HL-60 (cell line): Measurements from ENCODE around the gene MAP3K8.

Source experiments
- DNase-seq, 2 experiments: peaks; one replicate each; pipeline ENCODE4 v3.0.0-alpha.2; 2010 to 2020; ENCODE audit warnings: low read depth in 1 of 2, low spot score in 1 of 2
- H3K27ac ChIP-seq: fragments of 250-450 bp; sonication (Bioruptor Pico); replicated peaks from 2 replicates; pipeline ENCODE4 v1.5.1; 2020; ENCODE audit warnings: mild to moderate bottlenecking, moderate library complexity
- H3K27me3 ChIP-seq: fragments of 250-450 bp; sonication (Bioruptor Pico); 2 replicates; pipeline ENCODE4 v1.5.1; 2021; ENCODE audit warnings: mild to moderate bottlenecking, moderate library complexity; ENCODE audit not compliant: insufficient read depth, poor library complexity, severe bottlenecking
- H3K4me3 ChIP-seq: replicated peaks from 2 replicates; pipeline ENCODE4 v1.5.1; 2011; ENCODE audit warnings: mild to moderate bottlenecking, control low read depth, low read length; ENCODE audit not compliant: insufficient read depth
- GABPA ChIP-seq: IDR thresholded peaks from 2 replicates; pipeline ENCODE4 v1.6.1; 2012; ENCODE audit warnings: low read depth
- POLR2AphosphoS5 ChIP-seq: IDR thresholded peaks from 2 replicates; pipeline ENCODE4 v1.6.1; 2012; ENCODE audit warnings: low read depth
- SPI1 ChIP-seq: IDR thresholded peaks from 2 replicates; pipeline ENCODE4 v1.6.1; 2012; ENCODE audit warnings: low read depth, mild to moderate bottlenecking, borderline replicate concordance
- TF ChIP-seq, protein P1 (sequence below): IDR thresholded peaks from one replicate; pipeline ENCODE4 v1.5.1; 2011; ENCODE audit warnings: low read length, control low read depth, inconsistent platforms; ENCODE audit not compliant: insufficient read depth
- TF ChIP-seq, protein P2 (sequence below): IDR thresholded peaks from 2 replicates; pipeline ENCODE4 v1.6.1; 2012; ENCODE audit warnings: low read depth; ENCODE audit not compliant: insufficient replicate concordance

The MAP3K8 gene

DNA sequence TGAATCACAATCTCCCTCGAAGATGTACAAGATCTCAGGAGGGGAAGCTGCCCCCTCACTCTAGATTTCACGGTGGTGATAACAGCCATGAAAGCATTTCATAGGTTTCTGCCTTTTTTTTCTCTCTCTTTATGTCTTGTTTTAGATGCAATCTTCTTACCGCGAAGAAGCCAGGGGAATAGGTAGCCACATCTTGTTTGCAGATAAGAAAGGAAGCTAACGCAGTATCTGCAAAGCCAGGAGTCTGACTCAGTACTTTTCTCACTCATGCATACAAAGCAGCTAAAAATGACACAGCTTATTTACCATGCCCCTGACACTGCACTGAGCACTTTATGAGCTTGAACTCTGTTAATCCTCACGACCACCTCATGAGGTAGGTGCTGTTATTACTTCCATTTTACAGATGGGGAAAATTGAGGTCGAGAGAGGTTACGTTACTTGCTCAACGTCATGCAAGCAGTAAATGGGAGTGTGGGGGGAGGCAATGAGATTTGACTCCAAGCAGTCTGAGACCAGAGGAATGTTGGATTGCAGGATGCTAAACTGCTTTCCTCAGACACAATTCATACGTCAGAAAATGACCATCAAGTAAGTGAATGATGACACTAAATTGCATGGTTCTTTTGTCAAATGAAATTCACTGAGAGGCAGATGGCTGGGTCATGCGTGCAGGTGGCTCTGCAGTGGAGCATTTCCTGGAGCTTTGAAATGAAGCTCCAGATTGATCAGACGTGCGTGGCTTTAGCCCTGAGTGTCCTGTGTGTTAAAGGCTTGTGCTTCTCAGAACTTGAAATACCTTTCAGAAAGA is 3.3 kb downstream of the MAP3K8 start:
- H3K27me3 ChIP-seq, result no peaks in the 10 kb centered on the region
- peak in 1 of 2 experiments; percentile 17 for DNase-seq
- H3K27ac ChIP-seq, result peak overlapping the region; percentile 93
- no peak overlapping the region for H3K4me3 ChIP-seq
- TF ChIP-seq, protein P1, sequence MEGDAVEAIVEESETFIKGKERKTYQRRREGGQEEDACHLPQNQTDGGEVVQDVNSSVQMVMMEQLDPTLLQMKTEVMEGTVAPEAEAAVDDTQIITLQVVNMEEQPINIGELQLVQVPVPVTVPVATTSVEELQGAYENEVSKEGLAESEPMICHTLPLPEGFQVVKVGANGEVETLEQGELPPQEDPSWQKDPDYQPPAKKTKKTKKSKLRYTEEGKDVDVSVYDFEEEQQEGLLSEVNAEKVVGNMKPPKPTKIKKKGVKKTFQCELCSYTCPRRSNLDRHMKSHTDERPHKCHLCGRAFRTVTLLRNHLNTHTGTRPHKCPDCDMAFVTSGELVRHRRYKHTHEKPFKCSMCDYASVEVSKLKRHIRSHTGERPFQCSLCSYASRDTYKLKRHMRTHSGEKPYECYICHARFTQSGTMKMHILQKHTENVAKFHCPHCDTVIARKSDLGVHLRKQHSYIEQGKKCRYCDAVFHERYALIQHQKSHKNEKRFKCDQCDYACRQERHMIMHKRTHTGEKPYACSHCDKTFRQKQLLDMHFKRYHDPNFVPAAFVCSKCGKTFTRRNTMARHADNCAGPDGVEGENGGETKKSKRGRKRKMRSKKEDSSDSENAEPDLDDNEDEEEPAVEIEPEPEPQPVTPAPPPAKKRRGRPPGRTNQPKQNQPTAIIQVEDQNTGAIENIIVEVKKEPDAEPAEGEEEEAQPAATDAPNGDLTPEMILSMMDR, result no peak
- TF ChIP-seq, protein P2, sequence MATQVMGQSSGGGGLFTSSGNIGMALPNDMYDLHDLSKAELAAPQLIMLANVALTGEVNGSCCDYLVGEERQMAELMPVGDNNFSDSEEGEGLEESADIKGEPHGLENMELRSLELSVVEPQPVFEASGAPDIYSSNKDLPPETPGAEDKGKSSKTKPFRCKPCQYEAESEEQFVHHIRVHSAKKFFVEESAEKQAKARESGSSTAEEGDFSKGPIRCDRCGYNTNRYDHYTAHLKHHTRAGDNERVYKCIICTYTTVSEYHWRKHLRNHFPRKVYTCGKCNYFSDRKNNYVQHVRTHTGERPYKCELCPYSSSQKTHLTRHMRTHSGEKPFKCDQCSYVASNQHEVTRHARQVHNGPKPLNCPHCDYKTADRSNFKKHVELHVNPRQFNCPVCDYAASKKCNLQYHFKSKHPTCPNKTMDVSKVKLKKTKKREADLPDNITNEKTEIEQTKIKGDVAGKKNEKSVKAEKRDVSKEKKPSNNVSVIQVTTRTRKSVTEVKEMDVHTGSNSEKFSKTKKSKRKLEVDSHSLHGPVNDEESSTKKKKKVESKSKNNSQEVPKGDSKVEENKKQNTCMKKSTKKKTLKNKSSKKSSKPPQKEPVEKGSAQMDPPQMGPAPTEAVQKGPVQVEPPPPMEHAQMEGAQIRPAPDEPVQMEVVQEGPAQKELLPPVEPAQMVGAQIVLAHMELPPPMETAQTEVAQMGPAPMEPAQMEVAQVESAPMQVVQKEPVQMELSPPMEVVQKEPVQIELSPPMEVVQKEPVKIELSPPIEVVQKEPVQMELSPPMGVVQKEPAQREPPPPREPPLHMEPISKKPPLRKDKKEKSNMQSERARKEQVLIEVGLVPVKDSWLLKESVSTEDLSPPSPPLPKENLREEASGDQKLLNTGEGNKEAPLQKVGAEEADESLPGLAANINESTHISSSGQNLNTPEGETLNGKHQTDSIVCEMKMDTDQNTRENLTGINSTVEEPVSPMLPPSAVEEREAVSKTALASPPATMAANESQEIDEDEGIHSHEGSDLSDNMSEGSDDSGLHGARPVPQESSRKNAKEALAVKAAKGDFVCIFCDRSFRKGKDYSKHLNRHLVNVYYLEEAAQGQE, result no peak
- no peak for TF ChIP-seq SPI1
- no peak for TF ChIP-seq GABPA
- no peak for TF ChIP-seq POLR2AphosphoS5

DNA sequence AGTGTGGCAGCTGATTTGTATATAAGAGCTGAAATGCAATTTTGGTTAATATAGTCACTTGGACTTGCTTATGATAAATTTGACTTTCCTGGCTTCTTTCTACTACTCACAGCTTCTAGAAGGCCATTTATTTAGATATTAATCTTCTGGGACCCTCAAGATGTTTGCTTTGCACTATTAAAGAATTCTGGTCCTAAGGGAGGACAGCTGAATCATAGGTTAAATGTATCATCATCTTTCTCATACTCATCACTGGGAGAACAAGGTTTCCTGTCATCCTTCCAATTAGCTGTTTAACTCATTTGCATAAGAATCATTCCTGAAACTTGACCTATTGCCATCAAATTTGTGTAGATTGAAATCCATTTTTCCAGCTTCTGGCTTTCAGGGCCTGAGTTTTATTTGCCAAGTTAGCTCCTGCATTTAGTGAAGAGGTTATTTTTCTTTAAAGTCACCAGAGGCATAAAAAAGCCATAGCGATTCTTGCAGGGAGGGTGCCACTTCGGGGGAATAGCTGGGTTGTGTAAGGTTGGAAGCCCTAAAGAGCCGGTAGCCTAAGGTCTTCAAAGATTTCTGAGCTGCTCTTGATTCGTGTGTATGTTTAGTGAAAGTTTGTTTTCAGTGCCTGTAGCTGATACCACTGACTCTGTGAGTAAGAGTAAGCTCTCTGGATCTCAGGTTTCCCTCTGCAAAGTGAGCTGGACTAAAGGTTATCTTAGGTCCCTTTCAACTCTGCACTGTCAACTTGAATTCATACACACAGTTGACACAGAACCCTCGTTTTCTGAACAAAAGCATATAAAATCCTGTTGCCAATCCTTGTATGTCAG is 4.3 kb downstream of the MAP3K8 start:
- DNase-seq, result no peak
- Histone ChIP-seq H3K27ac (peak overlapping the region; percentile 93; the same call in 1 of the 2 replicates), H3K4me3 (no peak overlapping the region), H3K27me3 (no peaks in the 10 kb centered on the region)
- TF ChIP-seq, protein P1, result no peak
- no peak for TF ChIP-seq POLR2AphosphoS5

DNA sequence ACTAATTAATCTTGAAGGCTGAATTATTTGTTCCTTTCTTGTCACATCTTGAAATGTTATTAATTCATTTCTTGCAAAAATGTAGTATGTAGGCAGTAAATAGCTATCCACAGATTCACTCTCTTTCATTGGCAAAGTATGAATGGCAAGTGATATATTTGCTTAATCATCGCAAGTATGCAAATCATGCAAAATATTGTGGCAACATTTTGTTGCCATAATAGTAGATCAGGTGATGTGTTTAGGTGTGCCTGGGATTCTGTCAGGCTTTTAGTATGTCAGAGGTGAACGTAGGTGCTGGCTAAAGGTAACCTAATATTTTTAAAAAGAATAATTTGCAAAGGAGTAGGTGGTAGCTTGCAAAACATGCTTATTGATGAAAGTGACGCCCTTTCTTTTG is 5.9 kb downstream of the MAP3K8 start:
- DNase-seq, result no peak
- H3K27ac ChIP-seq, result no peak overlapping the region
- H3K4me3 ChIP-seq, result no peak overlapping the region
- no peaks in the 10 kb centered on the region for H3K27me3 ChIP-seq
- TF ChIP-seq, protein P2, result no peak
- TF ChIP-seq SPI1 (no peak), POLR2AphosphoS5 (0 out of 2 replicates have a peak, but pooled peaks have one; percentile 10), GABPA (no peak)

DNA sequence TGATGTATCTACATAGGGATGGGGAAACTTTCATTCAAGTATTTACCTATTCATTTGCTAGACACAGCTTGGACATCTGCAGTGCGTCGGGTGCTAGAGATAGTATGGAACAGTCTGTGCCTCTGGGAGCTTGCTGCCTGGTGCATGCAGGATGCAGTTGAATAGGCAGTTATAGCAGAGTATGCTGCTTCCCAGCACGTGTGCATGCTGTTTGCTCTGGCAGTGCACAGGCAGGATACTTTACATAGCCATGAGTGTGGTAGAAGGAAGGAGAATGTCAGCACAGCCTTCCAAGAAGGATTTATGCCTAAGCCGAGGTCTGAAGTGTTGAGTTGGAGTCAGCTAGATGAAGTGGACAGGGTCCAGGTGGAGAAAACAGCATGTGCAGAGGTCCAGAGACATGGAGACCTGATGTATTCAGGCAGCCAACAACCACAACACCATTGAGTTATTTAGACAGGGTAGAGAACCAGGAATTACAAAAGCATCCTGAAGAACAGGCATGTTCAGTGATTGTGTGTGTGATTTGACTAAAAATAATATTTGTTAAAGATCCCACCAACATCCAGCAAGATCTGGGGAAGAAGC is 8.1 kb downstream of the MAP3K8 start:
- DNase-seq, result no peak
- no peak overlapping the region for H3K27ac ChIP-seq
- H3K4me3 ChIP-seq, result no peak overlapping the region
- TF ChIP-seq POLR2AphosphoS5 (peak; percentile 55; the same call in 1 of the 2 replicates), SPI1 (no peak)
- no peaks in the 10 kb centered on the region for H3K27me3 ChIP-seq
